Neural progenitor cell (in vitro differentiated cells): ENCODE data around the gene SPTB.

Source experiments
- EZH2 ChIP-seq: fragments of 200-600 bp; sonication (generic); IDR thresholded peaks from 2 replicates; pipeline ENCODE4 v1.6.1; 2017; ENCODE audit warnings: antibody characterized with exemption, mild to moderate bottlenecking, moderate library complexity
- EZH2phosphoT487 ChIP-seq: fragments of 200-600 bp; sonication (generic); IDR thresholded peaks from 2 replicates; pipeline ENCODE4 v1.6.1; 2017; ENCODE audit warnings: antibody characterized with exemption
- TF ChIP-seq, protein P1 (sequence below): fragments of 200-600 bp; sonication (generic); IDR thresholded peaks from 2 replicates; pipeline ENCODE4 v1.5.1; 2017; ENCODE audit warnings: antibody characterized with exemption, mild to moderate bottlenecking

DNA sequence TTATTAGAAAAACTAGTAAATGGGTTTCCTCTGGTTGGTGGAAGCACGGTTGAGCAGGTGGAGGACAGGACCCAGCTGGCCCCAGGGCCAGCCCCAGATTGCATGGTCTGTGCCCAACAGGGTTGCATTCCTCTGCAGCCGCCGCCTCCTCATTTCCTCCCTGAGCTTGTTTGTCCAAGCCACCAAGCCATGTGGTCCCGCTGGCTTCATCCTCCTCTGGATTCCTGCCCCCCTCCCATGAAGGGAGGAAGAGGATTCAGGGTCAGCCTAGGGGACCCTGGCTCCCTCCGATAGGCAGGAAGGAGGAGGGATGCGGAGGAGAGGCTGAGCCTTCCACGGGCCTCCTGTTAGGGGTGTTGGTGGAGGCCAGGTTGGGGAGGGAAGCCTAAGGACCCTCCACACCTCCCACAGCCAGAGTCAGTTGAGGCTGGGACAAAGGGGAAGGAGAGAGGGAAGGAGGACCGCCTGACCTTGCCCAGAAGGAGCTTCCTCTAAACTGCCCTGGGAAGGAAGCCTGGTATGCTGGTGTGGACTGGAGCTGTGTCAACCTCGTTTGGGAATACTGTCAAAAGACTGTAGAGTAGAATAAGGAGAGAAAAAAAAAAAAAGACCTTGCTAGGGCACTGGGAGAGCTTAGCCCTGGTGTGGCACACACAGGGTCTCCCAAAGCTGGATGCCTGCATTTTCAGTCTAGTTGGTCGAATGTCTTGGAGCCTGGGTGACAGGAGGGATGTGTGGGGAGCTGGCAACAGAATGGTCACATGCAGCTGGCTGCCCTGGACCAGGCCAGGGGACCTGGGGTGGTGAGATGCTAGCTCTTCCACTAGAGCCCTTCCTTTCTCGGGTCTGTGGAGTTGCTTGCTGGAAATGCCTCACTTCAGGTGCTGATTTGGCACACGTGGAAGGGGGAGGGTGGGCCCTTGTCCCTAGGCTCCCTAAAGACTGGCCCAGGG is 133.1 kb downstream of the SPTB start:
- TF ChIP-seq EZH2phosphoT487 (no peak), EZH2 (no peak)
- TF ChIP-seq, protein P1, sequence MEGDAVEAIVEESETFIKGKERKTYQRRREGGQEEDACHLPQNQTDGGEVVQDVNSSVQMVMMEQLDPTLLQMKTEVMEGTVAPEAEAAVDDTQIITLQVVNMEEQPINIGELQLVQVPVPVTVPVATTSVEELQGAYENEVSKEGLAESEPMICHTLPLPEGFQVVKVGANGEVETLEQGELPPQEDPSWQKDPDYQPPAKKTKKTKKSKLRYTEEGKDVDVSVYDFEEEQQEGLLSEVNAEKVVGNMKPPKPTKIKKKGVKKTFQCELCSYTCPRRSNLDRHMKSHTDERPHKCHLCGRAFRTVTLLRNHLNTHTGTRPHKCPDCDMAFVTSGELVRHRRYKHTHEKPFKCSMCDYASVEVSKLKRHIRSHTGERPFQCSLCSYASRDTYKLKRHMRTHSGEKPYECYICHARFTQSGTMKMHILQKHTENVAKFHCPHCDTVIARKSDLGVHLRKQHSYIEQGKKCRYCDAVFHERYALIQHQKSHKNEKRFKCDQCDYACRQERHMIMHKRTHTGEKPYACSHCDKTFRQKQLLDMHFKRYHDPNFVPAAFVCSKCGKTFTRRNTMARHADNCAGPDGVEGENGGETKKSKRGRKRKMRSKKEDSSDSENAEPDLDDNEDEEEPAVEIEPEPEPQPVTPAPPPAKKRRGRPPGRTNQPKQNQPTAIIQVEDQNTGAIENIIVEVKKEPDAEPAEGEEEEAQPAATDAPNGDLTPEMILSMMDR, result no peak
